ENCODE results near the gene TMSB15B. TPM values are rescaled to one million over a fixed set of nuclear protein-coding genes. Genes with fewer than 3 reads are reported as not detected.
"Not testable (repeated sequence)": the region's sequence is repeated elsewhere in the genome, so short reads cannot be mapped to it uniquely, and the experiment has no call there.

TMSB15B gene
- total RNA-seq, 1 experiment from 2014 or later, result 12.8 TPM

- Histone ChIP-seq H3K27ac (ENCODE audit: low read depth, low read length, poor library complexity, severe bottlenecking) (no peak within 1 kb of the TSS), H3K36me3 (ENCODE audit: insufficient read depth, low read length, poor library complexity, severe bottlenecking) (no peaks in the 10 kb centered on the region), H3K9me3 (ENCODE audit: low read depth, low read length, poor library complexity, severe bottlenecking) (no peaks in the 10 kb centered on the region), H3K27me3 (replicated peaks; ENCODE audit: insufficient read depth, low read depth, low read length, poor library complexity) (no peaks in the 10 kb centered on the region), H3K4me1 (ENCODE audit: insufficient read depth, low read length, poor library complexity, severe bottlenecking) (no peaks in the 10 kb centered on the region), H3K4me3 (ENCODE audit: low read depth, low read length, poor library complexity, severe bottlenecking) (no peak within 1 kb of the TSS)
- no peak for DNase-seq (ENCODE audit: low spot score)
- no TSS peak for BruUV-seq (replicated peaks)
- ChIA-PET CTCF (no interaction called here), POLR2A (ENCODE audit: low non-redundant PET) (no interaction called here)
- no peak for TF ChIP-seq EZH2 (IDR thresholded peaks at IDR 0.05; ENCODE audit: borderline replicate concordance, low read depth, low read length, poor library complexity, severe bottlenecking)
- TF ChIP-seq, protein P1, sequence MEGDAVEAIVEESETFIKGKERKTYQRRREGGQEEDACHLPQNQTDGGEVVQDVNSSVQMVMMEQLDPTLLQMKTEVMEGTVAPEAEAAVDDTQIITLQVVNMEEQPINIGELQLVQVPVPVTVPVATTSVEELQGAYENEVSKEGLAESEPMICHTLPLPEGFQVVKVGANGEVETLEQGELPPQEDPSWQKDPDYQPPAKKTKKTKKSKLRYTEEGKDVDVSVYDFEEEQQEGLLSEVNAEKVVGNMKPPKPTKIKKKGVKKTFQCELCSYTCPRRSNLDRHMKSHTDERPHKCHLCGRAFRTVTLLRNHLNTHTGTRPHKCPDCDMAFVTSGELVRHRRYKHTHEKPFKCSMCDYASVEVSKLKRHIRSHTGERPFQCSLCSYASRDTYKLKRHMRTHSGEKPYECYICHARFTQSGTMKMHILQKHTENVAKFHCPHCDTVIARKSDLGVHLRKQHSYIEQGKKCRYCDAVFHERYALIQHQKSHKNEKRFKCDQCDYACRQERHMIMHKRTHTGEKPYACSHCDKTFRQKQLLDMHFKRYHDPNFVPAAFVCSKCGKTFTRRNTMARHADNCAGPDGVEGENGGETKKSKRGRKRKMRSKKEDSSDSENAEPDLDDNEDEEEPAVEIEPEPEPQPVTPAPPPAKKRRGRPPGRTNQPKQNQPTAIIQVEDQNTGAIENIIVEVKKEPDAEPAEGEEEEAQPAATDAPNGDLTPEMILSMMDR (conservative IDR thresholded peaks at IDR 0.05; ENCODE audit: low read depth, low read length), result no peak
- intact Hi-C loops (cut with micrococcal nuclease; ENCODE audit: unreplicated experiment), result loop anchor here (5.0 kb wide), 1 partner anchor 166 kb away; no protein-coding TSS in a partner anchor
Observed at GRCh38 chrX:104013606-104014005, 51.2 kb downstream of the TMSB15B start, which contains the start of gene H2BW1. Gene H2BW1, minus strand, starts transcription at chrX:104013708. Its CDS starts 132 bp downstream, at chrX:104013576.

- POLR2A ChIA-PET (ENCODE audit: low non-redundant PET); CTCF ChIA-PET; H3K9me3 ChIP-seq (ENCODE audit: low read depth, low read length, poor library complexity, severe bottlenecking); H3K36me3 ChIP-seq (ENCODE audit: insufficient read depth, low read length, poor library complexity, severe bottlenecking); H3K27ac ChIP-seq (ENCODE audit: low read depth, low read length, poor library complexity, severe bottlenecking); H3K4me1 ChIP-seq (ENCODE audit: insufficient read depth, low read length, poor library complexity, severe bottlenecking); H3K4me3 ChIP-seq (ENCODE audit: low read depth, low read length, poor library complexity, severe bottlenecking); H3K27me3 ChIP-seq (replicated peaks; ENCODE audit: insufficient read depth, low read depth, low read length, poor library complexity); BruUV-seq (replicated peaks); DNase-seq (ENCODE audit: low spot score); intact Hi-C loops (cut with micrococcal nuclease; ENCODE audit: unreplicated experiment): not testable (repeated sequence)
Observed at GRCh38 chrX:104015576-104015975, 53.1 kb downstream of the TMSB15B start.

Other genes with a start within 250 kb of the TMSB15B start
- not detected in 2 replicates for gene PLP1, start 185.8 kb upstream of the TMSB15B start, total RNA-seq (2021)
- gene RAB9B, start 130.4 kb upstream of the TMSB15B start, total RNA-seq (2021), result 0.61 and 0.67 TPM in 2 replicates
- not detected in 2 replicates for gene H2BW1, start 51.1 kb downstream of the TMSB15B start, total RNA-seq (2021)
- gene H2BW2, start 77.3 kb downstream of the TMSB15B start, total RNA-seq (2021), result not detected in 2 replicates
- gene TMSB15C, start 113.6 kb downstream of the TMSB15B start, total RNA-seq (2021), result 8.2 and 10.8 TPM in 2 replicates
- gene ZCCHC18, start 149.9 kb downstream of the TMSB15B start, total RNA-seq (2021), result 0.54 and 1.4 TPM in 2 replicates
- gene SLC25A53, start 194.4 kb downstream of the TMSB15B start, total RNA-seq (2021), result 3.4 and 3.6 TPM in 2 replicates
- gene FAM199X, start 203.8 kb downstream of the TMSB15B start, total RNA-seq (2021), result 14.3 and 15.5 TPM in 2 replicates

Data from A673 (cell line).